Parathyroid adenoma (tissue), 2 donors: ENCODE results near the gene LGALS8.

ENCODE experiments used
- H2AFZ ChIP-seq: fragments of 300-600 bp; sonication (generic); one replicate; pipeline ENCODE4 v1.7.0; 2017; ENCODE audit warnings: antibody characterized with exemption, mild to moderate bottlenecking
- H3K27ac ChIP-seq: fragments of 300-600 bp; sonication (generic); one replicate; pipeline ENCODE4 v1.7.0; 2017
- H3K27me3 ChIP-seq: fragments of 300-600 bp; sonication (generic); one replicate; pipeline ENCODE4 v1.7.0; 2017; ENCODE audit warnings: low read length; ENCODE audit not compliant: control insufficient read depth, insufficient read depth
- H3K36me3 ChIP-seq: fragments of 300-600 bp; sonication (generic); one replicate; pipeline ENCODE4 v1.7.0; 2017; ENCODE audit warnings: low read length; ENCODE audit not compliant: control insufficient read depth, insufficient read depth
- H3K4me1 ChIP-seq: fragments of 300-600 bp; sonication (generic); one replicate; pipeline ENCODE4 v1.7.0; 2017; ENCODE audit warnings: control low read depth
- H3K4me2 ChIP-seq: fragments of 300-600 bp; sonication (generic); one replicate; pipeline ENCODE4 v1.7.0; 2017; ENCODE audit warnings: low read length
- H3K4me3 ChIP-seq: fragments of 300-600 bp; sonication (generic); one replicate; pipeline ENCODE4 v1.7.0; 2017; ENCODE audit warnings: low read depth, low read length
- H3K79me2 ChIP-seq: fragments of 300-600 bp; sonication (generic); one replicate; pipeline ENCODE4 v1.7.0; 2017; ENCODE audit warnings: control low read depth
- H3K9ac ChIP-seq: fragments of 300-600 bp; sonication (generic); one replicate; pipeline ENCODE4 v1.7.0; 2017; ENCODE audit warnings: mild to moderate bottlenecking
- H3K9me3 ChIP-seq: fragments of 300-600 bp; sonication (generic); one replicate; pipeline ENCODE4 v1.7.0; 2017; ENCODE audit warnings: low read length; ENCODE audit not compliant: control insufficient read depth
- CTCF ChIP-seq: fragments of 300-600 bp; sonication (generic); IDR thresholded peaks from one replicate; pipeline ENCODE4 v1.7.0; 2017; ENCODE audit warnings: antibody characterized with exemption, mild to moderate bottlenecking
- donor health status: primary hyperparathyroidism.

LGALS8 gene

GRCh38 chr1:236589531-236589930, 65.7 kb downstream of the LGALS8 start:
- TF ChIP-seq CTCF: no peak
- H3K4me2 ChIP-seq: no peak overlapping the region
- no peak overlapping the region for H3K4me3 ChIP-seq
- no peak overlapping the region for H2AFZ ChIP-seq
- H3K9ac ChIP-seq: no peak overlapping the region
- H3K4me1 ChIP-seq: no peaks in the 10 kb centered on the region
- no peaks in the 10 kb centered on the region for H3K36me3 ChIP-seq
- H3K27ac ChIP-seq: no peak overlapping the region
- H3K27me3 ChIP-seq: no peaks in the 10 kb centered on the region
- H3K79me2 ChIP-seq: no peaks in the 10 kb centered on the region
- no peaks in the 10 kb centered on the region for H3K9me3 ChIP-seq

GRCh38 chr1:236590553-236591150, 66.9 kb downstream of the LGALS8 start:
- TF ChIP-seq CTCF: no peak
- no peak overlapping the region for H3K4me2 ChIP-seq
- H3K27ac ChIP-seq: no peak overlapping the region
- H3K4me1 ChIP-seq: no peaks in the 10 kb centered on the region
- H3K4me3 ChIP-seq: no peak overlapping the region
- no peak overlapping the region for H2AFZ ChIP-seq
- H3K79me2 ChIP-seq: no peaks in the 10 kb centered on the region
- H3K27me3 ChIP-seq: no peaks in the 10 kb centered on the region
- no peaks in the 10 kb centered on the region for H3K9me3 ChIP-seq
- no peak overlapping the region for H3K9ac ChIP-seq
- H3K36me3 ChIP-seq: no peaks in the 10 kb centered on the region

GRCh38 chr1:236602171-236602570, 78.4 kb downstream of the LGALS8 start:
- no peak overlapping the region for H3K9ac ChIP-seq
- no peaks in the 10 kb centered on the region for H3K4me1 ChIP-seq
- no peaks in the 10 kb centered on the region for H3K9me3 ChIP-seq
- no peak overlapping the region for H3K27ac ChIP-seq
- no peak overlapping the region for H3K4me3 ChIP-seq
- no peaks in the 10 kb centered on the region for H3K36me3 ChIP-seq
- no peaks in the 10 kb centered on the region for H3K27me3 ChIP-seq
- H2AFZ ChIP-seq: no peak overlapping the region
- no peaks in the 10 kb centered on the region for H3K79me2 ChIP-seq
- H3K4me2 ChIP-seq: no peak overlapping the region
- no peak for TF ChIP-seq CTCF
